Osteoblast (primary cell): Measurements from ENCODE around the gene SHLD1. TPM values are rescaled to one million over a fixed set of nuclear protein-coding genes. Genes with fewer than 3 reads are reported as not detected.

Experiments
- DNase-seq: peaks from one replicate; pipeline ENCODE4 v3.0.0; 2011; ENCODE audit warnings: low spot score, mixed read lengths; ENCODE audit not compliant: insufficient read length; ENCODE audit errors: missing footprints
- H2AFZ ChIP-seq: 2 replicates; pipeline ENCODE4 v1.6.0; 2011; ENCODE audit warnings: mild to moderate bottlenecking, low read length
- H3K27ac ChIP-seq: 2 replicates; pipeline ENCODE4 v1.5.1; 2011; ENCODE audit warnings: mild to moderate bottlenecking, low read depth, low read length, moderate library complexity
- H3K27me3 ChIP-seq: 2 replicates; pipeline ENCODE4 v1.6.0; 2012; ENCODE audit warnings: mild to moderate bottlenecking, control low read depth, inconsistent platforms, low read length, moderate library complexity; ENCODE audit not compliant: insufficient read depth
- H3K36me3 ChIP-seq: 2 replicates; pipeline ENCODE4 v1.5.1; 2011; ENCODE audit warnings: mild to moderate bottlenecking, low read length, control low read depth, moderate library complexity; ENCODE audit not compliant: insufficient read depth
- H3K4me1 ChIP-seq: 2 replicates; pipeline ENCODE4 v1.5.1; 2011; ENCODE audit warnings: mild to moderate bottlenecking, low read length, control low read depth, moderate library complexity; ENCODE audit not compliant: insufficient read depth
- H3K4me2 ChIP-seq: 2 replicates; pipeline ENCODE4 v1.6.0; 2011; ENCODE audit warnings: mild to moderate bottlenecking, low read length; ENCODE audit not compliant: insufficient read depth
- H3K4me3 ChIP-seq: fragments of 200-600 bp; sonication (generic); 3 replicates; pipeline ENCODE4 v1.5.1; 2012; ENCODE audit warnings: mild to moderate bottlenecking, low read length, inconsistent platforms; ENCODE audit not compliant: insufficient read depth
- H3K79me2 ChIP-seq: 2 replicates; pipeline ENCODE4 v1.6.0; 2012; ENCODE audit warnings: mild to moderate bottlenecking, low read length, control low read depth, inconsistent platforms; ENCODE audit not compliant: insufficient read depth
- H3K9me3 ChIP-seq: 2 replicates; pipeline ENCODE4 v1.5.1; 2011; ENCODE audit warnings: low read depth, low read length, control low read depth
- H4K20me1 ChIP-seq: 2 replicates; pipeline ENCODE4 v1.6.0; 2012; ENCODE audit warnings: mild to moderate bottlenecking, low read length, control low read depth; ENCODE audit not compliant: insufficient read depth
- total RNA-seq: library from RNA; depleted of rRNA; stranded (reverse); fragments of >200 nt; gene quantifications from 2 replicates; pipeline ENCODE4 v1.2.3, GENCODE V29; 2012
- TF ChIP-seq, protein P1 (sequence below): IDR thresholded peaks from 2 replicates; pipeline ENCODE4 v1.5.1; 2011; ENCODE audit warnings: mild to moderate bottlenecking, low read depth, low read length, moderate library complexity; ENCODE audit errors: extremely low read depth

Gene SHLD1
- total RNA-seq, 1 donor = 1.4 TPM

DNA sequence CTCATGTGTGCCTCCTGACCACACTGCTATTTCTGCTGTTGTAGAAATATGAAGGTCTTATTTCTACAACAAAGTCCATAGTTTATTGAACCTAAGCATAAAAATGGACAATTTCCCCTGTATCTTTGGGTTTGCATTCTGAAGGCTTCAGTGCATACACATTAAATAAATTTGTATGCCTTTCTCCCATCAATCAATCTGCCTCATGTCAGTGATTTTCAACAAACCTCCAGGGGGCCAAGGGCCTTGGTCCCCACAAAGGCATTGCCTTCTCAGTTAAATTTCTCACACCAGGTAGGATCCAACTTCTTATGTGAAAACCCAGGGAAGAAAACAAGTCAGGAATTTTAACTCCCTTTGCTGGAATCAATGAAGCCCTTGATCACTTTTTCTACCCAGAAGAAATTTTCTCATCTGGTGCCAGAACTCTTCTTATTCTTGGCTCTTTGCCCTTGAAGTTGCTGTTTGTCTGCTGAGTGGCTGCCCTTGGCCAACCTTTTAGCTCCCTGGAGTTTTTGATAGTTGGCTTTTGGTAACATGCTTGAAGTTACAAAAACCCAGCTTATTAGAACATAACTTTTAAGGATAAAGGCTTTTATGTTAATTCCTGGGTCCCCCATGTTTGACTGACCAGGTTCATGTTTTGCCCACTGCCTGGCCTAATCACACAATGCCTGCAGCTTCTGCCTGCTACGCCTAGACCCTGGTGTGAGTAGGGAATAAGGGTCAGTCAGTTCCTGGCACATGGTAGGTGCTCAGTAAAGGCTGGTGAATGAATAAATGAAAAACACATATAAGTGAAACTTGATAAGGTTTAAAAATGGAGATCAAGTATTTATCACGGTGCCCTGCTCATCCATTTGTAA lies 37.0 kb downstream of the SHLD1 start:
- H3K4me2 ChIP-seq = peak overlapping the region; percentile 67
- H3K36me3 ChIP-seq = no peaks in the 10 kb centered on the region
- no peaks in the 10 kb centered on the region for H3K27me3 ChIP-seq
- no peaks in the 10 kb centered on the region for H3K79me2 ChIP-seq
- TF ChIP-seq, protein P1, sequence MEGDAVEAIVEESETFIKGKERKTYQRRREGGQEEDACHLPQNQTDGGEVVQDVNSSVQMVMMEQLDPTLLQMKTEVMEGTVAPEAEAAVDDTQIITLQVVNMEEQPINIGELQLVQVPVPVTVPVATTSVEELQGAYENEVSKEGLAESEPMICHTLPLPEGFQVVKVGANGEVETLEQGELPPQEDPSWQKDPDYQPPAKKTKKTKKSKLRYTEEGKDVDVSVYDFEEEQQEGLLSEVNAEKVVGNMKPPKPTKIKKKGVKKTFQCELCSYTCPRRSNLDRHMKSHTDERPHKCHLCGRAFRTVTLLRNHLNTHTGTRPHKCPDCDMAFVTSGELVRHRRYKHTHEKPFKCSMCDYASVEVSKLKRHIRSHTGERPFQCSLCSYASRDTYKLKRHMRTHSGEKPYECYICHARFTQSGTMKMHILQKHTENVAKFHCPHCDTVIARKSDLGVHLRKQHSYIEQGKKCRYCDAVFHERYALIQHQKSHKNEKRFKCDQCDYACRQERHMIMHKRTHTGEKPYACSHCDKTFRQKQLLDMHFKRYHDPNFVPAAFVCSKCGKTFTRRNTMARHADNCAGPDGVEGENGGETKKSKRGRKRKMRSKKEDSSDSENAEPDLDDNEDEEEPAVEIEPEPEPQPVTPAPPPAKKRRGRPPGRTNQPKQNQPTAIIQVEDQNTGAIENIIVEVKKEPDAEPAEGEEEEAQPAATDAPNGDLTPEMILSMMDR = peak; percentile 16
- no peak overlapping the region for H3K4me3 ChIP-seq
- no peaks in the 10 kb centered on the region for H3K9me3 ChIP-seq
- peaks cover 10% of the 10 kb centered on the region for H3K4me1 ChIP-seq
- DNase-seq = peak; percentile 89
- no peak overlapping the region for H3K27ac ChIP-seq
- no peak overlapping the region for H2AFZ ChIP-seq
- no peaks in the 10 kb centered on the region for H4K20me1 ChIP-seq

DNA sequence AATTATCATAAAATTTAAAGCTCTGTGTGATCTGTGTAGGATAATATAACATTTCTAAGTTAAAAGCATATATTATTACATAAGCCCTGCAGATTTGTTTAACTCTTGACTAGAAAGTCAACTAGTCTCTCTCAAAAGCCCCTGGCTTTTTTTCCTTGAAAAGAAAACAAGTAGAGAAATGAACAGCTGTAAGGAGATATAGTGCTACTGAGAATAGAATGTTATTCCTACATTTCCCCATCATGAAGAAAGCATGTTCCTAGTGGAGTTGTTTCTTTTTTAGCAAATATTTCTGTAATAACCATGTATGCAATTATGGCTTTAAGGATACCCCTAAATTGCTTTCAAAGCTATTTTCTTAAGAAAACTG lies 37.6 kb downstream of the SHLD1 start:
- no peaks in the 10 kb centered on the region for H3K36me3 ChIP-seq
- TF ChIP-seq, protein P1 = no peak
- no peak overlapping the region for H3K4me3 ChIP-seq
- H3K9me3 ChIP-seq = no peaks in the 10 kb centered on the region
- H3K79me2 ChIP-seq = no peaks in the 10 kb centered on the region
- peaks cover 10% of the 10 kb centered on the region for H3K4me1 ChIP-seq
- peak overlapping the region; percentile 67 for H3K4me2 ChIP-seq
- H2AFZ ChIP-seq = no peak overlapping the region
- no peak overlapping the region for H3K27ac ChIP-seq
- H3K27me3 ChIP-seq = no peaks in the 10 kb centered on the region
- DNase-seq = no peak
- H4K20me1 ChIP-seq = no peaks in the 10 kb centered on the region

DNA sequence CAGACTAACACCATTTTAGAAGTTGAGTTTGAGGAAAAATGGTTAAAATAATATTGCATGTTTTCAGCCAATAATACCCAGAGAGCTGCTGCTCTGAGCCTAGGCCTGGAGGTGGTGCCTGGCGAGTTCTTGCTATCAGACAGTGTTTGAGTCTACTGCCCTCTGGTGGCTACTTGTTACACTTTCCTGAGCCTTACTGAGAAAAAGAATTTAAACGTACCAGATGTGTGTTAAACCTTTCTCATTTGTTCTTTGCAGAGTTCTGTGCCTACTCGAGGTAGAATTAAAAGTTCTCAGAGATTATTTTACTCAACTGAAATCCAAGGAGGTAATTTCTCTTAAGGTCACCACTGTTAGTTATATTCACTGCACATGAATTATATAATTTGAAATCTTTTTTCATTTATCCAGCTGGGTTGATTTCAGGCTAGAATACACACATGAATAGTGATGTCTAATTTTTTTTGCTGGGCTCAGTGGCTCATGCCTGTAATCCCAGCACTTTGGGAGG lies 38.2 kb downstream of the SHLD1 start:
- Histone ChIP-seq H3K36me3 (no peaks in the 10 kb centered on the region), H4K20me1 (no peaks in the 10 kb centered on the region), H3K4me3 (no peak overlapping the region), H3K27me3 (no peaks in the 10 kb centered on the region), H3K79me2 (no peaks in the 10 kb centered on the region), H3K4me1 (peaks cover 10% of the 10 kb centered on the region), H3K27ac (no peak overlapping the region), H3K4me2 (no peak overlapping the region), H3K9me3 (no peaks in the 10 kb centered on the region), H2AFZ (no peak overlapping the region)
- TF ChIP-seq, protein P1 = peak; percentile 88
- DNase-seq = peak; percentile 69

DNA sequence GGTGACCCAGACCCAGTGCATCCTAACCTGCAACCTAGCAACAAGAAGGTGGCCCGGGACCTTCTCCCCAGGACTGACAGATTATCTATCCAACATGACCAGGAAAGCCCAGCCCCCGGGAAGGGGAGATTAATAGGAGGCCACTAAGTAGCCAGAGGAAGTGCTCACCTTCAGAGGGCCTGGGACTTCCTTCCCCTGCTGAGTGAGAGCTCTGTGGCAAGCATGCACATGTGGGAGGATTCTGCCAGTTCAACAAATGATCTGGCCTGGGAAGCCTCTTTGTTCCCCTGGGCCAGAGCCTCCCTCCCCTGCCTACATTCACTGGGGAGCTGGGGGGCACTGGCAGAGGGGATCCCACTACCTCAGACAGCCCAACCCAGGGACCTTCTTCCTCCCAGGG lies 39.6 kb downstream of the SHLD1 start:
- TF ChIP-seq, protein P1 = no peak
- H4K20me1 ChIP-seq = no peaks in the 10 kb centered on the region
- H3K36me3 ChIP-seq = no peaks in the 10 kb centered on the region
- H3K27me3 ChIP-seq = no peaks in the 10 kb centered on the region
- H3K27ac ChIP-seq = no peak overlapping the region
- peaks cover 10% of the 10 kb centered on the region for H3K4me1 ChIP-seq
- H2AFZ ChIP-seq = peak overlapping the region; percentile 3
- DNase-seq = no peak
- H3K4me3 ChIP-seq = no peak overlapping the region
- no peaks in the 10 kb centered on the region for H3K9me3 ChIP-seq
- H3K79me2 ChIP-seq = no peaks in the 10 kb centered on the region
- no peak overlapping the region for H3K4me2 ChIP-seq
